Measurements from ENCODE around the gene FTO.

FTO gene

GRCh38 chr16:54156349-54156748, 452.4 kb downstream of the FTO start:
- no peak for DNase-seq (ENCODE audit: low read depth in 2 of 2)

- DNase-seq (ENCODE audit: low read depth in 2 of 2) = no peak
Observed at GRCh38 chr16:54158986-54159385, 455.0 kb downstream of the FTO start.

GRCh38 chr16:54159490-54160080, 455.6 kb downstream of the FTO start:
- DNase-seq (ENCODE audit: low read depth in 2 of 2) = no peak

DNA sequence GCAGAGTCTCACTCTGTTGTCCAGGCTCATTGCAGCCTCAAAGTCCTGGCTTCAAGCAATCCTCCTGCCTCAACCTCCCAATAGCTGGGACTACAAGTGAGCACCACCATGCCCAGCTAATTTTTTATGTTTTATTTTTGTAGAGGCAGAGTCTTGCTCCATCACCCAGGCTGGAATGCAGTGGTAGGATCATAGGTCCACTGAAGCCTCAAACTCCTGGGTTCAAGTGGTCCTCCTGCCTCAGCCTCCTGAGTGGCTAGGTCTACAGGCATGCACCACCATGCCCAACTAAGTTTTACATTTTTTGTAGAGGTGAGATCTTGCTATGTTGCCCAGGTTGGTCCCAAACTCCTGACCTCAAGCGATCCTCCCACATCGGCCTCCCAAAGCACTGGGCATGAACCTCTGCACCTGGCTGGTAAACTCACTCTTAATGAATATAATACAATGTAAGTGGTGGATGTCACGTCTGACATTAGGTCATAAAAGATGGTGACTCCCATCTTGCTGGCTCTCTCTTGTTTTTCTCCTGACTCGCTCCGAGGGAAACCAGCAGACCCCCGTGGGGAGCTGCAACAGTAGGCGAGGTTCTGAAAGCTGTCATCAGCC, 456.4 kb downstream of the FTO start:
- no peak for DNase-seq (ENCODE audit: low read depth in 2 of 2)

DNA sequence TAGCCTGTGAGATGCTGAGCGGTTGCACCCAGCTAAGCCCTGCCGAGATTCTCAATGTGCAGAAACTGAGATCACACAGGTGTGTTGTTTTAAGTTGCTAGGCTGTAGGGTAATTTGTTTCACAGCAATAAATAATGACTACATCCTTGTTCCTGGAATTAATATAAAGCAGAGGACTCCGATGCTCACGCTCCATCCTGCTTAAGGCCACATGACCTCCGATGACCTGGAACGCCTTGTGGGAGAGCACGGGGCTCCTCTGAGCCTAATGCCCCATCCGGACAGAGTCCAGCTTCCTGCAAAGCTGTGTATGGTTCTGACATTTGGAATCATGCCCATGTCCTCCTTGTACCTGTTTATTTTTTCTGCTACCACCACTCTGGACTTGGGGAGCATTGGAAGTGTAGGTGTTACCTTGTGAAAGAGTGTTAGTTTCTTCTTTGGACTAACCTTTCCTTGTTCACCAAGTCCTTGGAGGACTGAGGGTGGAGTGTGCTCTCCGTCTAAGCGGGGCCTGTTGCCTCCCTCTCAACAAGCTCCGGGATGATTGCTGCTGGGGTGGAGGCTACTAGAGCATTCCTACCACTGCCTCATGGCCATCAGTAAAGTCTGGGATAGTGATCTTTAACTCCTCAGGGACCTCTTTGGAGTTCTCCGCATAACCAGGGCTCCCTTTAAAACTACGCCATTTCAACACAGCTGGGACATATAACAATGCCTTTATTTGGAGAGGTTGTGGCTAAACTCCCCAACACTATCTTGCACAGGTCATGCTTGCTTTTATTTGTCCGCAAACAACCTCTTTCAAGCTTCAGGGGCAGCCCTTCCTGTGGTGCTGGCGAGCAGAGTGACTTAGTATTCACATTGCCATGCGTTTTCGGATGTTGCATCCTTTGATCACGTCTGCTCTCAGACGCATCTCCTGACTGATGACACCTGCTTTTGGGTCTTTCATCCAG, 457.3 kb downstream of the FTO start:
- DNase-seq (ENCODE audit: low read depth in 2 of 2) = no peak

GRCh38 chr16:54163197-54163843, 459.4 kb downstream of the FTO start:
- DNase-seq (ENCODE audit: low read depth in 2 of 2) = no peak

- DNase-seq (ENCODE audit: low read depth in 2 of 2) = no peak
Observed at GRCh38 chr16:54164789-54165173, 460.8 kb downstream of the FTO start.

- no peak for DNase-seq (ENCODE audit: low read depth in 2 of 2)
Observed at GRCh38 chr16:54165174-54165911, 461.4 kb downstream of the FTO start.

DNA sequence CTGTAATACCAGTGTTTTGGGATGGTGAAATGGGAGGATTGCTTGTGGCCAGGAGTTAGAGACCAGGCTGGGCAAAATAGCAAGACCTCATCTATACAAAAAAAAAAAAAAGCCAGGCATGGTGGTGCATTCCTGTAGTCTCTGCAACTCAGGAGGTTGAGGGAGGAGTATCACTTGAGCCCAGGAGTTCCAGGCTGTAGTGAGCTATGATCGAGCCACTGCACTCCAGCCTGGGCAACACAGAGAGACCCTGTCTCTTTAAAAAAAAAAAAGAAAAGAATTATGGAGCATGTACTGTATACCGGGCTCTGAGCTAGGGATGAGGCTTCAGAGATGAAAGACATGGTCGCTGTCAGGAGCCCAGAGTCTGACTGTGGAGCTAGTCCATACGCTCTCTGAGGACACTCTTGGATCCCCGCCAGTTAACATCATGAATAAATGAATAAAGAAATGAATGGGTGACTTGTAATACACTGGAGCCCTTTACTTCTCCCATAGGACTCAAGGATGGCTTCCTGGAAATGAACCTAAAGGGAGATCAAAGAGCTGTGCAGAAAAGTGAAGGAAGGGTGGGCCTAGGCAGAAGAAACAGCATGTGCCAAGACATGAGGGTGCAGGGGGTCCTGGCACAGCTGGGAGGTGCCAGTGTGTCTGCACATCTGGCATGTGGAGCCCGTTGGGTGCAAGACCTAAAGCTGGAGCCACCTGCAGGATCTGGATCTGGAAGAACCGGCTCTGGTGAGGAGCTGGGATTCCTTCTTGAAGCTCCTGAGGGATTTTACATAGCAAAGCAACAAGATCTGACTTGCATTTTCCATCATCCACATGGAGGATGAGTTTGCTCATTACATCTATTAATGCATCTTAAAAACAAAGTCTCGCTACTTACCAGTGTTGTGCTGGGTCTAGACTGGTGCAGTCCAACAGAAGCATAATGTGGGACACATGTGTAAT, 462.2 kb downstream of the FTO start:
- no peak for DNase-seq (ENCODE audit: low read depth in 2 of 2)

DNA sequence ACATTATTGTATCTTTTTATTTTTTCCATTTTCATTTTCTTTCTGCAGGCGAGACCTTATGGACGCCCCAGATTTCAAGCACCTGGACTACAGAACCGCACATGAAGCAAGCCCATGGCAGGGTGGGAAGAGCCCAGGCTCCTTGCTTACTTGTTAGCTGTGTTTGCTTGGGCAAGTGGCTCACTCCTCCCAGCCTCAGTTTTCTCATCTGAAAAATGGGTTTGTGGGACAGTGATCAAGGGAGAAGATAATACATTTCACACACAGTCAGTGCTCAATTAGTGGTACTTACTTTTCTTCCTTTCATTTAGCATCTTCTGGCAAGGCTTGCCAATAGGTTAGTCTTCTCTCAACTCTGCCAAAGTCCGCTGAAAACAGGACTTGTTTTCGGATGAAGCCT, 465.2 kb downstream of the FTO start:
- DNase-seq (ENCODE audit: low read depth in 2 of 2) = no peak

- no peak for DNase-seq (ENCODE audit: low read depth in 2 of 2)
Observed at GRCh38 chr16:54171626-54172537, 467.9 kb downstream of the FTO start.

GRCh38 chr16:54173490-54173889, 469.5 kb downstream of the FTO start:
- DNase-seq (ENCODE audit: low read depth in 2 of 2) = no peak

DNA sequence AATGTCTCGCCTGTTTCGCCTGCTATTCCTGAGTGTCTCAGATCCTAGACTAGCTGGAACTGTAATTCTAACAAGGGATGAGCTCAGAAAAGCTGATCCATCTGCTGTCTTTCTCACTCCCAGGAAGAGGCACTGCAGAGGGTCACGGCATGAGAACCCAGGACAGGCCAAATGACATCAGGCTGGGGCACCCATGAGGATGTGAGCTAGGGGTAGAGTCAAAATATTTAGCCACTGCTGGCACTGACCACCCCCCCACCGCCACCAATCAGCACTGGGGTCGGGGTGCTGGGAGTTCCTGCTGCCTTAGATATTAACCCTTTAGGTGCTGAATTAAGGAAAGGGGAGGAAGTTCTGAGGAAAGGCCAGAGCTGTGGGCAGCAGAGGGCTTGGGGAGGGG, 470.2 kb downstream of the FTO start:
- DNase-seq (ENCODE audit: low read depth in 2 of 2) = no peak

DNA sequence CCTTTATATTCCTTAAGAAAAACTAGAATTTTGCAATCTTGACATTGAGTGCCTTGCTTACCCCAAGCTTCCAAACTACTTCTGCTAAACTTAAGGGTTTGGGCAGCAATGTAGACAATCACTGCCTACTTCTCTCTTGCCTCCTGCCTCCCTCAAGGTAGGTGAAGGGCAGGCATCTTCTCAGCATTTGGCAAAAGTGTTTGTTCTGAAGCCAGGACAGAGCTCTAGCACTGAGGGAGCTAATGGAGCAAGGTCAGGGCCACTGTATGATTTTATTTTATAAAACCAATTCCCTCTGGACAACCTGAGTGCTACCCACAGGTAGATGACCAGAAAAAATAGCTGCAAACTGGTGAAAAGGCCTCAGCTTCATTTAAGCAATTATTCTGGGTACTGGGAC, 470.8 kb downstream of the FTO start:
- DNase-seq (ENCODE audit: low read depth in 2 of 2) = no peak

DNA sequence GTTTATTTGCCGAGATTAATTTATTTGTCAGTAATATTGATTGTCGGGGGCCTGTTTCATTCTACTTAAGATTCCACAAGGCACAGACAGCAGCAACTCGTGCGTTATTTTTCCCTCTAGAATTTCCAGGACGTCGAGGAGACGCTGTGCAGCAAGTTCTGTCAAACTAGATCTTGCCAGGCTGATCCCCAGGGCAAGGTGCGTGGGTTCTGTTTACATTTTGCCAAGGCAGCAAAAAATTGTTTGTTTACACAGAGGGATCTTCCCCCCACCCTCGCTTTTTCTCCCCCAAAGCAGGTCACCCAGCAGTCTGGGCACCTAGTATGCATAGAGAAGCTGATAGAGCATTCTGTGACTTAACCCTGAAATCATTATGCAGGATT, 471.2 kb downstream of the FTO start:
- no peak for DNase-seq (ENCODE audit: low read depth in 2 of 2)

- DNase-seq (ENCODE audit: low read depth in 2 of 2) = no peak
Observed at GRCh38 chr16:54175552-54176375, 471.8 kb downstream of the FTO start.

GRCh38 chr16:54176376-54176901, 472.5 kb downstream of the FTO start:
- no peak for DNase-seq (ENCODE audit: low read depth in 2 of 2)
